Epithelial cell of proximal tubule (primary cell): ENCODE data around the gene OPN1SW. TPM values are rescaled to one million over a fixed set of nuclear protein-coding genes. Genes with fewer than 3 reads are reported as not detected.

Experiments
- DNase-seq: peaks from one replicate; pipeline ENCODE4 v3.0.0-alpha.2; 2011; ENCODE audit warnings: low read depth
- H3K4me3 ChIP-seq: 2 replicates; pipeline ENCODE4 v1.5.1; 2011; ENCODE audit warnings: low read depth, mild to moderate bottlenecking, low read length
- total RNA-seq: library from RNA; depleted of rRNA; stranded (reverse); fragments of >200 nt; gene quantifications from 2 replicates; pipeline ENCODE4 v1.2.3, GENCODE V29; 2015
- TF ChIP-seq, protein P1 (sequence below): conservative IDR thresholded peaks from 2 replicates; pipeline ENCODE4 v1.5.1; 2012; ENCODE audit warnings: low read depth, mild to moderate bottlenecking, low read length

Gene OPN1SW
- total RNA-seq, 1 donor from 2014 or later: not detected

DNA sequence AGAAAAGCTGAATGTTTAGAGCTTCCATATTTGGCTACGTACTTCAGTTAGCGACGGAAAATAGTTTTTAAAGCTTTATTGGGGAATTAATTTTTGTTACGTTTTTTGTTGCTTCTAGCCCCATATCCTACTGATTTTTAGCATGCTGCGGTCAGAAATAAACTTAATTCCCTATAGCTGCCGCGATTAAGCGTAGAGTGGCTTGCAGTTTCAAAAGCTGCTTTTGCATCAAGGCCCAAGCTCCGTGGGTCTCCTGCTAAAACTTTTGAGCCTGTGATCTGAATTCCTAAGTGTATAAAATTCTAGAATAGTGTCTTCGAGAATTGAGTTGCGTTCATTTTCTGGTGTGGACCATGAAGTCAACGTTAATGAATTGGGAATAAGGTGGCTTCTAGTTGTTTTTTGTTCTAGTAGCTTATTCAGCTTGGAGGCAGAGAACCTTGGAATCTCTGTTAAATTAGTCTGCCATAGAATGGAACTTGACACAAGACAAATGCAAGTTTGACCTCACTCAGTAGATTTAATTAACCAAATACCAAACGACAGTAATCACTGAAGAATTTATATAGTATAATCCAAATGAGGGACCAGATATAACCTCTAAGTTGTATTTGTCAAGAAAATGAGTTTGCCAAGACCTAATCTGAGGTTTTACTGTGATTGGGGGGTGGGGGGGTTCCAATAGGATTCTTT is 35.5 kb downstream of the OPN1SW start:
- peak overlapping the region; percentile 95 for H3K4me3 ChIP-seq
- no peak for DNase-seq
- TF ChIP-seq, protein P1, sequence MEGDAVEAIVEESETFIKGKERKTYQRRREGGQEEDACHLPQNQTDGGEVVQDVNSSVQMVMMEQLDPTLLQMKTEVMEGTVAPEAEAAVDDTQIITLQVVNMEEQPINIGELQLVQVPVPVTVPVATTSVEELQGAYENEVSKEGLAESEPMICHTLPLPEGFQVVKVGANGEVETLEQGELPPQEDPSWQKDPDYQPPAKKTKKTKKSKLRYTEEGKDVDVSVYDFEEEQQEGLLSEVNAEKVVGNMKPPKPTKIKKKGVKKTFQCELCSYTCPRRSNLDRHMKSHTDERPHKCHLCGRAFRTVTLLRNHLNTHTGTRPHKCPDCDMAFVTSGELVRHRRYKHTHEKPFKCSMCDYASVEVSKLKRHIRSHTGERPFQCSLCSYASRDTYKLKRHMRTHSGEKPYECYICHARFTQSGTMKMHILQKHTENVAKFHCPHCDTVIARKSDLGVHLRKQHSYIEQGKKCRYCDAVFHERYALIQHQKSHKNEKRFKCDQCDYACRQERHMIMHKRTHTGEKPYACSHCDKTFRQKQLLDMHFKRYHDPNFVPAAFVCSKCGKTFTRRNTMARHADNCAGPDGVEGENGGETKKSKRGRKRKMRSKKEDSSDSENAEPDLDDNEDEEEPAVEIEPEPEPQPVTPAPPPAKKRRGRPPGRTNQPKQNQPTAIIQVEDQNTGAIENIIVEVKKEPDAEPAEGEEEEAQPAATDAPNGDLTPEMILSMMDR: no peak

- peak; percentile 57 for DNase-seq
- TF ChIP-seq, protein P1: no peak
- H3K4me3 ChIP-seq: peak within 1 kb of the TSS; percentile 95
Measured at GRCh38 chr7:128739048-128739962, 36.3 kb downstream of the OPN1SW start, which contains the start of gene CALU. CALU (plus strand) TSS chr7:128739359; CDS start chr7:128748584, 9,225 bp downstream.

- peak overlapping the region; percentile 95 for H3K4me3 ChIP-seq
- no peak for DNase-seq
- TF ChIP-seq, protein P1: no peak
Measured at GRCh38 chr7:128738570-128739047, 37.0 kb downstream of the OPN1SW start.

GRCh38 chr7:128737867-128738385 is 37.7 kb downstream of the OPN1SW start:
- TF ChIP-seq, protein P1: no peak
- DNase-seq: peak; percentile 68

DNA sequence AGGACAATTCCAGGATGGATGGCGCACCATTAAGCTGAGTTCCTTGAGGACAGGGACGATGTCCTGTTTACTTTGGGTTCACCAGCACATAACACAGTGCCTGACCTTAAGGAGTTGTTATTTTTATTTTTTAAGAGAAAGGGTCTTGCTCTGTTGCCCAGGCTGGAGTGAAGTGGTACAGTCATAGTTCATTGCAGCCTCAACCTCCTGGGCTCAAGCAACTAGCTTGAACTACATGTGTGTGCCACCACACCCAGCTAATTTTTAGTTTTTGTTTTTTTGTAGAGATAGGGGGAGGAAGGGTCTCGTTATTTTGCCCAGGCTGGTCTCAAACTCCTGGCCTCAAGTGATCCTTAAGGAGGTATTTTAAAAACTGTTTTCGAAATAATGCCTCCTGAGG is 38.2 kb downstream of the OPN1SW start:
- TF ChIP-seq, protein P1: no peak
- DNase-seq: no peak
- no peak overlapping the region for H3K4me3 ChIP-seq

More at GRCh38 chr7:128737867-128738385, 37.7 kb downstream of the OPN1SW start:
- no peak overlapping the region for H3K4me3 ChIP-seq

DNA sequence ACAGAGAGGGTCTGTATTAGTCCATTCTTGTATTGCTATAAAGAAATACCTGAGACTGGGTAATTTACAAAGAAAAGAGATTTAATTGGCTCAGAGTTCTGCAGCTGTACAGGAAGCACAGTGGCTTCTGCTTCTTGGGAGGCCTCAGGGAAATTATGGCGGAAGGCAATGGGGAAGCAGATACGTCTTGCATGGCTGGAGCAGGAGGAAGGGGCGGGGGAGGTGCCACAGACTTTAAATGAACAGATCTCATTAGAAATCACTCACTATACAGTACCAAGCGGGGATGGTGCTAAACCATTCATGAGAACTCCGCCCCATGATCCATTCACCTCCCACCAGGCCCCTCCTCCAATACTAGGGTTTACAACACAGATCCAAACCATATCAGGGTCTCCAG is 40.2 kb downstream of the OPN1SW start:
- no peak overlapping the region for H3K4me3 ChIP-seq
- TF ChIP-seq, protein P1: no peak
- no peak for DNase-seq
